ENCODE results near the gene SLC10A7. TPM values are rescaled to one million over a fixed set of nuclear protein-coding genes. Genes with fewer than 3 reads are reported as not detected.

The SLC10A7 gene
- total and polyA plus RNA-seq, 7 donors, result 1.4 to 9.3 (median 5.3) TPM

DNA sequence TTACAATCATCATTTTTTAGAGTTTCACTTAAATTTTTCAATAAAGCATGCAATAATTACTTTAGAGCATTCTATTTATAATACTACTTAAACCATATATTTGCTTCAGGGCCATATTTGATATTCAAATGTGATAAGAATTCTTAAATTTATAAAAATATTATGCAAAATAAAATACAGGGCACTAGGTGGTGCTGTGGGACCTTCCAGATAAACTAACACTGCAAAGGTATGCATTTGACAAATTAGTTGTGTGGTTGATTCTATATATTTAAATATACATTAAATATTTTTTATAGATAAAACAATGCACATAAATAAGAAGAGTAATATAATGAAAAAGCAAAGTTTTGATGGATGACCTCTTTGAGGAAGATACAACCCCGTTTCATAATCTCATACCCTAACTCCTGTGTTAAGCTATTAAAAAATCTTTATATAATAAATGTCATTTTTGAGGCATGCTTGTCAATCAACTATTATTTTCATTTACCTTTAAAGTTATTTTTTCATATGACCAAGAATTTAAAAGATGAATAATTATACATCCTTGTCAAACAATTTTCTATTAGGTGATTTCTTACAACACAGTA is 179.0 kb downstream of the SLC10A7 start:
- Histone ChIP-seq H3K27me3 (no peaks in the 10 kb centered on the region), H3K4me1 (no peaks in the 10 kb centered on the region), H3K4me3 (no peak overlapping the region), H3K36me3 (no peaks in the 10 kb centered on the region), H3K9me3 (no peaks in the 10 kb centered on the region), H3K27ac (no peak overlapping the region)
- TF ChIP-seq, protein P1, sequence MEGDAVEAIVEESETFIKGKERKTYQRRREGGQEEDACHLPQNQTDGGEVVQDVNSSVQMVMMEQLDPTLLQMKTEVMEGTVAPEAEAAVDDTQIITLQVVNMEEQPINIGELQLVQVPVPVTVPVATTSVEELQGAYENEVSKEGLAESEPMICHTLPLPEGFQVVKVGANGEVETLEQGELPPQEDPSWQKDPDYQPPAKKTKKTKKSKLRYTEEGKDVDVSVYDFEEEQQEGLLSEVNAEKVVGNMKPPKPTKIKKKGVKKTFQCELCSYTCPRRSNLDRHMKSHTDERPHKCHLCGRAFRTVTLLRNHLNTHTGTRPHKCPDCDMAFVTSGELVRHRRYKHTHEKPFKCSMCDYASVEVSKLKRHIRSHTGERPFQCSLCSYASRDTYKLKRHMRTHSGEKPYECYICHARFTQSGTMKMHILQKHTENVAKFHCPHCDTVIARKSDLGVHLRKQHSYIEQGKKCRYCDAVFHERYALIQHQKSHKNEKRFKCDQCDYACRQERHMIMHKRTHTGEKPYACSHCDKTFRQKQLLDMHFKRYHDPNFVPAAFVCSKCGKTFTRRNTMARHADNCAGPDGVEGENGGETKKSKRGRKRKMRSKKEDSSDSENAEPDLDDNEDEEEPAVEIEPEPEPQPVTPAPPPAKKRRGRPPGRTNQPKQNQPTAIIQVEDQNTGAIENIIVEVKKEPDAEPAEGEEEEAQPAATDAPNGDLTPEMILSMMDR (IDR thresholded peaks at IDR 0.05), result peak in 3 of 4 experiments; percentile 15 to 50 (median 19)
- no peak for TF ChIP-seq POLR2A (IDR thresholded peaks at IDR 0.05)
- TF ChIP-seq POLR2AphosphoS5 (IDR thresholded peaks at IDR 0.05), result no peak
- no peak for TF ChIP-seq EP300 (IDR thresholded peaks at IDR 0.05)
- DNase-seq, result no peak
- intact Hi-C loops (cut with DNase I), result loop anchor here (10.0 kb wide), 2 partner anchors 572 to 752 kb away; no protein-coding TSS in a partner anchor
- WGBS, 2 donors, result 90 to 93% methylated on average over 1 of the region's 1 CpG

DNA sequence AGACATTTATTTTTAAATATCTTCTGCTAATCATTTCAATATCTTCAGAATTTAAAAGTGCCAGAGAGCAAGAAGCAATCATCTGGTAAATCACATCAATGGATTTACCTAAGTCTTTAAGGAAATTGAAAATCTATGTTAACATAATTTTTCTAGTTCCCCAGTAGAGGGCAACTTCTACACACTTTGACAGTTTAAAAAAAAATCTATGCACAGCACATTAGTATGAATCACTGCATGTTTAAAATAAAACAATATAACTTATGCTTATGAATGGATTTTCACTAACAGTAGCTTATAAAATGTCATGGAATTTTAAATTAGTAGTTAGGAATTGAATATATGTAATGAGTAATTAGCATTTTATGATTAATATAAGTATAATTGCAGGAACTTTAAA is 180.9 kb downstream of the SLC10A7 start:
- Histone ChIP-seq H3K27me3 (no peaks in the 10 kb centered on the region), H3K36me3 (no peaks in the 10 kb centered on the region), H3K4me1 (no peaks in the 10 kb centered on the region), H3K9me3 (no peaks in the 10 kb centered on the region), H3K27ac (no peak overlapping the region), H3K4me3 (no peak overlapping the region)
- intact Hi-C loops (cut with DNase I), result loop anchor here (10.0 kb wide), 2 partner anchors 574 to 754 kb away; no protein-coding TSS in a partner anchor
- no peak for DNase-seq
- no peak for TF ChIP-seq POLR2AphosphoS5 (IDR thresholded peaks at IDR 0.05)
- TF ChIP-seq, protein P1 (IDR thresholded peaks at IDR 0.05), result peak in 1 of 4 experiments; percentile 16

DNA sequence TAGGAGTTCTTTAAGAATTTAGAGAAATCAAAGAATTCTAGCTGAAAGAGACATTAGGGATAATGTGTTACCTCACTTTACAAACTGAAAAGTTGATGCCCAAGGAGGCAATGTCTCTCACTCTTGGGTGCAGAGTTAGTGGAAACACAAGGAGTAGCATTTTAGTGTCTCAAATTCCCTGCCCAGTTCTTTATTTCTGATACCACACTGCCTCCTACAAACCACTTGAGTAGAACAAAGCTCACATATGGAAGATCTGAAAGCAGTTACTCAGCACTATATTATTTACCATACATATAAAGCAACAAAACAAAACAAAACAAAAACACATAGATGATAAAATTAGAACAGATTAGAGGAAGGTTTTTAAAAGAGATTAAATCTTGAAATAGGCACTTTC is 183.2 kb downstream of the SLC10A7 start:
- Histone ChIP-seq H3K36me3 (no peaks in the 10 kb centered on the region), H3K27ac (no peak overlapping the region), H3K4me3 (no peak overlapping the region), H3K27me3 (no peaks in the 10 kb centered on the region), H3K9me3 (no peaks in the 10 kb centered on the region), H3K4me1 (no peaks in the 10 kb centered on the region)
- no peak for TF ChIP-seq POLR2A (IDR thresholded peaks at IDR 0.05)
- TF ChIP-seq, protein P1 (IDR thresholded peaks at IDR 0.05), result no peak
- TF ChIP-seq POLR2AphosphoS5 (IDR thresholded peaks at IDR 0.05), result no peak
- TF ChIP-seq EP300 (IDR thresholded peaks at IDR 0.05), result no peak
- intact Hi-C loops (cut with DNase I), result no loop called here
- no peak for DNase-seq

DNA sequence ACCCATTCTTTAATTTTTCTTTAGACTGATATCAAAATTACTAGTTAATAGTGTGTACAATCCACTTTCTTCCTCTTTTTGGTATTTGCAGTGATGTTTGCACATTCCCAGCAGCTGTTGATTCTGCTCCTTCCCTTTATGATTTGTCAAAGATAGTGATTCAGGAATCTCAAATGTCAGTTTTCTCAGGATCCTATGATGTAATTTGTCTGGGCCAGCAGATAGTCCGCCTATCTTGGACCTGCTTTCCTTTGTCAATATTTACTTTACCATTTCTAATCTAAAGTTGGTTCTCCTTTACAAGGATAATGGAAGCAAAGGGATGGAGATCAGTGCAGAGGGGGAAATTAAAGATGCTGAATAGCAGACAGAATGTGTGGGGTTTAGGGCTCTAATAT is 185.3 kb downstream of the SLC10A7 start:
- intact Hi-C loops (cut with DNase I), result no loop called here
- TF ChIP-seq POLR2A (IDR thresholded peaks at IDR 0.05) (no peak), EP300 (IDR thresholded peaks at IDR 0.05) (no peak), POLR2AphosphoS5 (IDR thresholded peaks at IDR 0.05) (no peak)
- TF ChIP-seq, protein P1 (IDR thresholded peaks at IDR 0.05), result no peak
- WGBS, 2 donors, result 5 to 67% methylated on average over 1 of the region's 1 CpG
- Histone ChIP-seq H3K4me3 (no peak overlapping the region), H3K27me3 (no peaks in the 10 kb centered on the region), H3K4me1 (no peaks in the 10 kb centered on the region), H3K27ac (no peak overlapping the region), H3K36me3 (no peaks in the 10 kb centered on the region), H3K9me3 (no peaks in the 10 kb centered on the region)
- no peak for DNase-seq
